Mesendoderm (in vitro differentiated cells): ENCODE measurements around the gene OR2B2.

ENCODE experiments used
- DNase-seq: peaks from one replicate; pipeline ENCODE4 v3.0.0; 2013
- H2AK5ac ChIP-seq: 2 replicates; pipeline ENCODE4 v1.6.1; 2013; ENCODE audit warnings: low read length, inconsistent platforms
- H2BK120ac ChIP-seq: 2 replicates; pipeline ENCODE4 v1.6.1; 2013; ENCODE audit warnings: low read depth, mild to moderate bottlenecking, low read length, moderate library complexity, mixed read lengths
- H2BK15ac ChIP-seq: replicated peaks from 2 replicates; pipeline ENCODE4 v1.6.1; 2013; ENCODE audit warnings: low read depth, mild to moderate bottlenecking, moderate library complexity
- H2BK5ac ChIP-seq: 2 replicates; pipeline ENCODE4 v1.6.1; 2013; ENCODE audit warnings: low read length, inconsistent platforms
- H3K18ac ChIP-seq: 2 replicates; pipeline ENCODE4 v1.6.1; 2013; ENCODE audit warnings: mild to moderate bottlenecking, low read length, mixed read lengths
- H3K23ac ChIP-seq: one replicate; pipeline ENCODE4 v1.6.1; 2013; ENCODE audit warnings: low read length
- H3K27ac ChIP-seq: 2 replicates; pipeline ENCODE4 v1.5.1; 2013; ENCODE audit warnings: low read depth, mild to moderate bottlenecking, inconsistent platforms, low read length, moderate library complexity
- H3K27me3 ChIP-seq: 2 replicates; pipeline ENCODE4 v1.6.1; 2013; ENCODE audit warnings: low read length, control low read depth, mild to moderate bottlenecking, inconsistent platforms; ENCODE audit not compliant: insufficient read depth, poor library complexity
- H3K36me3 ChIP-seq: 2 replicates; pipeline ENCODE4 v1.6.1; 2013; ENCODE audit warnings: low read length, inconsistent platforms; ENCODE audit not compliant: control insufficient read depth, insufficient read depth
- H3K4ac ChIP-seq: one replicate; pipeline ENCODE4 v1.6.1; 2013; ENCODE audit warnings: low read depth, mild to moderate bottlenecking, low read length, moderate library complexity
- H3K4me1 ChIP-seq: 2 replicates; pipeline ENCODE4 v1.6.1; 2013; ENCODE audit warnings: low read depth, low read length, inconsistent platforms; ENCODE audit not compliant: control insufficient read depth
- H3K4me2 ChIP-seq: 2 replicates; pipeline ENCODE4 v1.6.1; 2013; ENCODE audit warnings: low read length
- H3K4me3 ChIP-seq: 2 replicates; pipeline ENCODE4 v1.5.1; 2013; ENCODE audit warnings: mild to moderate bottlenecking, low read length
- H3K56ac ChIP-seq: one replicate; pipeline ENCODE4 v1.6.1; 2013; ENCODE audit warnings: low read length
- H3K79me1 ChIP-seq: 2 replicates; pipeline ENCODE4 v1.6.1; 2013; ENCODE audit warnings: low read length, inconsistent platforms
- H3K79me2 ChIP-seq: 2 replicates; pipeline ENCODE4 v1.6.1; 2013; ENCODE audit warnings: mild to moderate bottlenecking, low read length; ENCODE audit not compliant: control insufficient read depth, insufficient read depth
- H3K9ac ChIP-seq: 2 replicates; pipeline ENCODE4 v1.6.1; 2013; ENCODE audit warnings: low read length, inconsistent platforms
- H4K5ac ChIP-seq: one replicate; pipeline ENCODE4 v1.6.1; 2013; ENCODE audit warnings: low read length
- H4K8ac ChIP-seq: one replicate; pipeline ENCODE4 v1.6.1; 2013; ENCODE audit warnings: low read depth, mild to moderate bottlenecking, control low read depth, low read length, moderate library complexity
- WGBS: extraction: QIAGEN DNeasy Blood & Tissue Kit; methylation state at CpG from one replicate; pipeline ENCODE4 v1.1.7; 2013; ENCODE audit warnings: low lambda C conversion rate, missing lambda C conversion rate; ENCODE audit not compliant: insufficient coverage; ENCODE audit errors: extremely low coverage; 5-methylcytosine and 5-hydroxymethylcytosine counted together

OR2B2 gene

GRCh38 chr6:27897580-27898206, 14.5 kb downstream of the OR2B2 start:
- Histone ChIP-seq H3K79me1 (no peaks in the 10 kb centered on the region), H3K36me3 (no peaks in the 10 kb centered on the region), H4K5ac (no peak overlapping the region), H2AK5ac (no peak overlapping the region), H3K18ac (no peak overlapping the region), H3K23ac (no peak overlapping the region), H3K27me3 (no peaks in the 10 kb centered on the region), H3K79me2 (peaks cover 5% of the 10 kb centered on the region), H3K9ac (no peak overlapping the region), H3K56ac (peak overlapping the region; percentile 17), H3K4ac (no peak overlapping the region), H3K4me1 (no peaks in the 10 kb centered on the region), H2BK5ac (no peak overlapping the region), H2BK15ac (no peak overlapping the region), H2BK120ac (no peak overlapping the region), H3K4me3 (no peak overlapping the region), H4K8ac (no peak overlapping the region), H3K4me2 (no peak overlapping the region), H3K27ac (no peak overlapping the region)
- DNase-seq = no peak
- no CpG with 5 or more reads among the region's 3 CpGs for WGBS

GRCh38 chr6:27896398-27896796, 15.8 kb downstream of the OR2B2 start:
- Histone ChIP-seq H3K4me2 (no peak overlapping the region), H3K27me3 (no peaks in the 10 kb centered on the region), H3K56ac (peak overlapping the region; percentile 2), H3K4ac (no peak overlapping the region), H2BK120ac (no peak overlapping the region), H3K79me1 (no peaks in the 10 kb centered on the region), H3K23ac (no peak overlapping the region), H3K36me3 (no peaks in the 10 kb centered on the region), H3K9ac (no peak overlapping the region), H2AK5ac (no peak overlapping the region), H3K18ac (no peak overlapping the region), H4K8ac (no peak overlapping the region), H3K4me3 (no peak overlapping the region), H3K27ac (no peak overlapping the region), H2BK15ac (no peak overlapping the region), H3K4me1 (no peaks in the 10 kb centered on the region), H4K5ac (no peak overlapping the region), H3K79me2 (peaks cover 5% of the 10 kb centered on the region), H2BK5ac (no peak overlapping the region)
- WGBS = no CpG with 5 or more reads among the region's 4 CpGs
- no peak for DNase-seq

- H3K27ac ChIP-seq = peak overlapping the region; percentile 95
- no peak overlapping the region for H4K8ac ChIP-seq
- peak overlapping the region; percentile 97 for H3K4ac ChIP-seq
- peak overlapping the region; percentile 91 for H3K18ac ChIP-seq
- no peak overlapping the region for H2AK5ac ChIP-seq
- no peaks in the 10 kb centered on the region for H3K36me3 ChIP-seq
- WGBS = no CpG with 5 or more reads among the region's 28 CpGs
- peaks cover 5% of the 10 kb centered on the region for H3K79me2 ChIP-seq
- H4K5ac ChIP-seq = peak overlapping the region; percentile 66
- H3K27me3 ChIP-seq = no peaks in the 10 kb centered on the region
- peak; percentile 94 for DNase-seq
- peak overlapping the region; percentile 88 for H3K4me2 ChIP-seq
- peak overlapping the region; percentile 96 for H3K4me3 ChIP-seq
- H2BK15ac ChIP-seq = peak overlapping the region; percentile 42
- peak overlapping the region; percentile 0 for H3K23ac ChIP-seq
- H3K4me1 ChIP-seq = no peaks in the 10 kb centered on the region
- peak overlapping the region; percentile 93 for H2BK5ac ChIP-seq
- peak overlapping the region; percentile 65 for H2BK120ac ChIP-seq
- H3K56ac ChIP-seq = peak overlapping the region; percentile 97
- H3K79me1 ChIP-seq = no peaks in the 10 kb centered on the region
- H3K9ac ChIP-seq = peak overlapping the region; percentile 87
Measured at GRCh38 chr6:27894839-27895762, 17.1 kb downstream of the OR2B2 start.

- Histone ChIP-seq H3K27ac (peak overlapping the region; percentile 95), H2BK15ac (no peak overlapping the region), H4K5ac (no peak overlapping the region), H2AK5ac (no peak overlapping the region), H3K23ac (peak overlapping the region; percentile 29), H3K27me3 (no peaks in the 10 kb centered on the region), H4K8ac (peak overlapping the region; percentile 87), H3K4me2 (peak overlapping the region; percentile 88), H3K9ac (peak overlapping the region; percentile 87), H3K36me3 (no peaks in the 10 kb centered on the region), H2BK120ac (no peak overlapping the region), H3K79me2 (peaks cover 5% of the 10 kb centered on the region), H3K4me1 (peaks cover 2% of the 10 kb centered on the region), H3K79me1 (no peaks in the 10 kb centered on the region), H2BK5ac (peak overlapping the region; percentile 93), H3K18ac (peak overlapping the region; percentile 91), H3K56ac (peak overlapping the region; percentile 97), H3K4me3 (peak overlapping the region; percentile 96), H3K4ac (peak overlapping the region; percentile 97)
- WGBS = no CpG with 5 or more reads among the region's 48 CpGs
- peak; percentile 96 for DNase-seq
Measured at GRCh38 chr6:27893836-27894807, 18.1 kb downstream of the OR2B2 start.

GRCh38 chr6:27893059-27893835, 18.9 kb downstream of the OR2B2 start:
- H3K18ac ChIP-seq = peak overlapping the region; percentile 91
- H3K79me1 ChIP-seq = no peaks in the 10 kb centered on the region
- H3K27me3 ChIP-seq = no peaks in the 10 kb centered on the region
- peak overlapping the region; percentile 97 for H3K56ac ChIP-seq
- H3K4ac ChIP-seq = peak overlapping the region; percentile 88
- H3K79me2 ChIP-seq = peaks cover 5% of the 10 kb centered on the region
- H2BK5ac ChIP-seq = peak overlapping the region; percentile 75
- no peak overlapping the region for H2BK15ac ChIP-seq
- peak overlapping the region; percentile 87 for H4K8ac ChIP-seq
- H3K23ac ChIP-seq = peak overlapping the region; percentile 29
- peaks cover 4% of the 10 kb centered on the region for H3K4me1 ChIP-seq
- H3K4me2 ChIP-seq = peak overlapping the region; percentile 21
- H3K27ac ChIP-seq = peak overlapping the region; percentile 95
- H3K36me3 ChIP-seq = no peaks in the 10 kb centered on the region
- peak; percentile 100 for DNase-seq
- H4K5ac ChIP-seq = no peak overlapping the region
- peak overlapping the region; percentile 91 for H3K9ac ChIP-seq
- H3K4me3 ChIP-seq = peak overlapping the region; percentile 96
- no peak overlapping the region for H2BK120ac ChIP-seq
- H2AK5ac ChIP-seq = no peak overlapping the region
- WGBS = no CpG with 5 or more reads among the region's 41 CpGs
